ENCODE measurements around the gene SPOCK1. TPM values are rescaled to one million over a fixed set of nuclear protein-coding genes. Genes with fewer than 3 reads are reported as not detected.

SPOCK1 gene
- total and polyA plus RNA-seq, 2 of the 4 experiments (the other 2 are of a cell fraction): 5.0 to 20.3 TPM

DNA sequence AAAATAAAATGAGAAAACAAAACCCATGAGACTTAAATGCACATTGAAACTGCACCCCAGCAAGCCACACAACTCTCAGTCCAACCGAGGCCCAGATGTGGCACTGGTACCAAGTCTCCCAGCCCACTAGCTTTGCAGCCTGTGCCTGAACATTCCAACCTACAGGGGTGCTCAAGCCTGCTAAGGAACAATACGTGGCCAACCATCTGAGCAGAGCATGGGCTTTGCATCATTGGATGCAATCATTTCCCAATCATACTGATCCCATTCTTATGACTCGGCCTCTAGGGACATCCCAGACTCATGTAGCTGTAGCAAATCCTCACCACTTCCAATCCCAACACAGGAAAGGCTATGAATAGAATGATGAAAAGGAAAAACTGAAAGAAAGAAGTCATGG is 297.2 kb downstream of the SPOCK1 start:
- H2BK120ac ChIP-seq (ENCODE audit: low read depth, low read length): no peak overlapping the region
- CTCF ChIA-PET: interaction anchor here (1.0 kb wide), 1 partner anchor 108 kb away, joined by 3 read pairs; no protein-coding TSS in a partner anchor
- DNase-seq (peak; percentile 59), ATAC-seq (ENCODE audit: low read depth) (peak; percentile 11; the same call in 1 of the 2 replicates)
- no peak overlapping the region for H2BK20ac ChIP-seq (ENCODE audit: low read depth, low read length)
- H3K4me2 ChIP-seq (ENCODE audit: low read depth, low read length): no peak overlapping the region
- no peaks in the 10 kb centered on the region for H3K9me3 ChIP-seq (ENCODE audit: control insufficient read depth, insufficient read depth, low read length)
- no peak overlapping the region for H3K9ac ChIP-seq (ENCODE audit: low read depth, low read length)
- no peak overlapping the region for H3K56ac ChIP-seq (ENCODE audit: extremely low read depth, insufficient read depth, low read length)
- no peak overlapping the region for H2BK15ac ChIP-seq (ENCODE audit: low read depth, low read length)
- H3K9me1 ChIP-seq (ENCODE audit: insufficient read depth, low read length): no peaks in the 10 kb centered on the region
- no peak overlapping the region for H4K91ac ChIP-seq (ENCODE audit: insufficient read depth, low read depth, low read length)
- H3K23ac ChIP-seq (ENCODE audit: low read depth, low read length): no peak overlapping the region
- H2AFZ ChIP-seq (replicated peaks; ENCODE audit: low read length, poor library complexity): no peak overlapping the region
- no peak overlapping the region for H2AK9ac ChIP-seq (replicated peaks; ENCODE audit: low read depth, low read length, poor library complexity)
- no peaks in the 10 kb centered on the region for H4K20me1 ChIP-seq (ENCODE audit: insufficient read depth, low read length)
- dilution Hi-C loops (cut with HindIII; ENCODE audit: low sequenced_read_pairs, unreplicated experiment): no loop called here
- TF ChIP-seq CEBPB (IDR thresholded peaks at IDR 0.05; ENCODE audit: low read depth, low read length) (peak; percentile 91), MAZ (IDR thresholded peaks at IDR 0.05; ENCODE audit: borderline replicate concordance, low read depth, low read length) (no peak), BHLHE40 (IDR thresholded peaks at IDR 0.05; ENCODE audit: low read depth, low read length) (no peak), RFX5 (IDR thresholded peaks at IDR 0.05; ENCODE audit: low read depth, low read length) (no peak), RAD21 (IDR thresholded peaks at IDR 0.05; ENCODE audit: low read length) (0 out of 2 replicates have a peak, but pooled peaks have one; percentile 9)
- TF ChIP-seq, protein P1, sequence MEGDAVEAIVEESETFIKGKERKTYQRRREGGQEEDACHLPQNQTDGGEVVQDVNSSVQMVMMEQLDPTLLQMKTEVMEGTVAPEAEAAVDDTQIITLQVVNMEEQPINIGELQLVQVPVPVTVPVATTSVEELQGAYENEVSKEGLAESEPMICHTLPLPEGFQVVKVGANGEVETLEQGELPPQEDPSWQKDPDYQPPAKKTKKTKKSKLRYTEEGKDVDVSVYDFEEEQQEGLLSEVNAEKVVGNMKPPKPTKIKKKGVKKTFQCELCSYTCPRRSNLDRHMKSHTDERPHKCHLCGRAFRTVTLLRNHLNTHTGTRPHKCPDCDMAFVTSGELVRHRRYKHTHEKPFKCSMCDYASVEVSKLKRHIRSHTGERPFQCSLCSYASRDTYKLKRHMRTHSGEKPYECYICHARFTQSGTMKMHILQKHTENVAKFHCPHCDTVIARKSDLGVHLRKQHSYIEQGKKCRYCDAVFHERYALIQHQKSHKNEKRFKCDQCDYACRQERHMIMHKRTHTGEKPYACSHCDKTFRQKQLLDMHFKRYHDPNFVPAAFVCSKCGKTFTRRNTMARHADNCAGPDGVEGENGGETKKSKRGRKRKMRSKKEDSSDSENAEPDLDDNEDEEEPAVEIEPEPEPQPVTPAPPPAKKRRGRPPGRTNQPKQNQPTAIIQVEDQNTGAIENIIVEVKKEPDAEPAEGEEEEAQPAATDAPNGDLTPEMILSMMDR (conservative IDR thresholded peaks at IDR 0.05; ENCODE audit: low read depth, low read length): peak; percentile 29
- TF ChIP-seq, protein P2, sequence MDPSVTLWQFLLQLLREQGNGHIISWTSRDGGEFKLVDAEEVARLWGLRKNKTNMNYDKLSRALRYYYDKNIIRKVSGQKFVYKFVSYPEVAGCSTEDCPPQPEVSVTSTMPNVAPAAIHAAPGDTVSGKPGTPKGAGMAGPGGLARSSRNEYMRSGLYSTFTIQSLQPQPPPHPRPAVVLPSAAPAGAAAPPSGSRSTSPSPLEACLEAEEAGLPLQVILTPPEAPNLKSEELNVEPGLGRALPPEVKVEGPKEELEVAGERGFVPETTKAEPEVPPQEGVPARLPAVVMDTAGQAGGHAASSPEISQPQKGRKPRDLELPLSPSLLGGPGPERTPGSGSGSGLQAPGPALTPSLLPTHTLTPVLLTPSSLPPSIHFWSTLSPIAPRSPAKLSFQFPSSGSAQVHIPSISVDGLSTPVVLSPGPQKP (IDR thresholded peaks at IDR 0.05; ENCODE audit: borderline replicate concordance, low read depth, low read length): no peak
- WGBS, 2 experiments (ENCODE audit: extremely low coverage in 2 of 2, insufficient read length in 1 of 2): no CpG with 5 or more reads among the region's 3 CpGs
- H2BK5ac ChIP-seq (ENCODE audit: low read depth, low read length, poor library complexity, severe bottlenecking): no peak overlapping the region
- intact Hi-C loops (cut with micrococcal nuclease): no loop called here
- POLR2A ChIA-PET (ENCODE audit: unreplicated experiment): no interaction called here
- no peak overlapping the region for H2AK5ac ChIP-seq (ENCODE audit: low read depth, low read length)
- no peak overlapping the region for H4K5ac ChIP-seq (ENCODE audit: low read depth, low read length)
- no peak overlapping the region for H3K14ac ChIP-seq (replicated peaks; ENCODE audit: low read depth, low read length)
- H3K27ac ChIP-seq (ENCODE audit: insufficient read depth, low read length): no peak overlapping the region
- no peak overlapping the region for H3K18ac ChIP-seq (ENCODE audit: low read depth, low read length)
- no peaks in the 10 kb centered on the region for H3K79me1 ChIP-seq (ENCODE audit: low read depth in 1 of 2, low read length in 2 of 2)
- in situ Hi-C loops (cut with MboI; ENCODE audit: low sequenced_read_pairs): no loop called here
- no peak overlapping the region for H3K4ac ChIP-seq (ENCODE audit: low read depth, low read length)
- no TSS peak for BruUV-seq (replicated peaks)
- no peaks in the 10 kb centered on the region for H3K36me3 ChIP-seq (ENCODE audit: control insufficient read depth, insufficient read depth, low read length)
- no peak overlapping the region for H4K8ac ChIP-seq (ENCODE audit: low read depth in 2 of 2, low read length in 2 of 2)
- peaks cover 5% of the 10 kb centered on the region for H3K4me1 ChIP-seq (ENCODE audit: control insufficient read depth, insufficient read depth, low read length)
- no peaks in the 10 kb centered on the region for H3K27me3 ChIP-seq (ENCODE audit: control insufficient read depth, insufficient read depth, low read length)
- H3K4me3 ChIP-seq (ENCODE audit: insufficient read depth, low read depth, low read length): no peak overlapping the region

All from IMR-90 (cell line).